Small intestine (tissue), 7 donors: ENCODE measurements around the gene COPG2. TPM values are rescaled to one million over a fixed set of nuclear protein-coding genes. Genes with fewer than 3 reads are reported as not detected.
"Not testable (repeated sequence)": the region's sequence is repeated elsewhere in the genome, so short reads cannot be mapped to it uniquely, and the experiment has no call there.

ENCODE experiments used
- DNase-seq, 2 donors: peaks; one replicate each; pipeline versions ENCODE4 v3.0.0 to v3.0.0-alpha.2; 2013
- FAIRE-seq: peaks from 2 replicates; lab custom pipeline; 2012; peaks lifted over from hg19 to GRCh38; lab: Jason Lieb, UNC
- H3K27ac ChIP-seq, 3 donors: one replicate each; pipeline ENCODE4 v1.5.1; 2013; ENCODE audit warnings: low read length in 2 of 3, mild to moderate bottlenecking in 2 of 3, control low read depth in 1 of 3, inconsistent platforms in 1 of 3, low read depth in 1 of 3, moderate library complexity in 1 of 3
- H3K27me3 ChIP-seq, 3 donors: one replicate each; pipeline ENCODE4 v1.6.1; 2013; ENCODE audit warnings: low read length in 3 of 3, inconsistent platforms in 1 of 3; ENCODE audit not compliant: control insufficient read depth in 3 of 3, insufficient read depth in 3 of 3
- H3K36me3 ChIP-seq, 3 donors: one replicate each; pipeline ENCODE4 v1.6.1; 2013; ENCODE audit warnings: low read length in 3 of 3, inconsistent platforms in 1 of 3, low read depth in 1 of 3, mild to moderate bottlenecking in 1 of 3, moderate library complexity in 1 of 3; ENCODE audit not compliant: control insufficient read depth in 3 of 3, insufficient read depth in 2 of 3
- H3K4me1 ChIP-seq, 3 donors: one replicate each; pipeline ENCODE4 v1.6.1; 2013; ENCODE audit warnings: low read length in 2 of 3, inconsistent platforms in 1 of 3, low read depth in 1 of 3, mild to moderate bottlenecking in 1 of 3, moderate library complexity in 1 of 3; ENCODE audit not compliant: control insufficient read depth in 3 of 3, insufficient read depth in 2 of 3
- H3K4me3 ChIP-seq, 3 donors: one replicate each; pipeline ENCODE4 v1.5.1; 2013; ENCODE audit warnings: low read length in 3 of 3, control low read depth in 1 of 3, inconsistent platforms in 1 of 3, low read depth in 1 of 3, mild to moderate bottlenecking in 1 of 3, moderate library complexity in 1 of 3
- H3K9me3 ChIP-seq, 2 donors: one replicate each; pipeline ENCODE4 v1.6.1; 2013; ENCODE audit warnings: low read depth in 1 of 2, low read length in 1 of 2; ENCODE audit not compliant: control insufficient read depth in 2 of 2, insufficient read depth in 1 of 2
- WGBS, 3 donors: extraction: QIAGEN DNeasy Blood & Tissue Kit; methylation state at CpG; one replicate each; pipeline ENCODE4 v1.1.7; 2013; 5-methylcytosine and 5-hydroxymethylcytosine counted together
- polyA plus RNA-seq, 4 donors: library from polyadenylated mRNA; stranded (reverse) in 3 of 4; unstranded in 1 of 4; fragments of 200-250 nt in 3 of 4; fragments of 120-200 nt in 1 of 4; gene quantifications; one replicate each; pipeline versions ENCODE4 v1.2.1 to v1.2.3, GENCODE V29; 2013
- donor health status: healthy with polysubstance abuse.
- donor health status: control.
- donor health status: control.
- donor health status: Bipolar disorder and iron deficiency.
- donor health status: healthy.

Gene COPG2
- polyA plus RNA-seq, 4 donors = 5.1 to 17.8 (median 10.7) TPM

DNA sequence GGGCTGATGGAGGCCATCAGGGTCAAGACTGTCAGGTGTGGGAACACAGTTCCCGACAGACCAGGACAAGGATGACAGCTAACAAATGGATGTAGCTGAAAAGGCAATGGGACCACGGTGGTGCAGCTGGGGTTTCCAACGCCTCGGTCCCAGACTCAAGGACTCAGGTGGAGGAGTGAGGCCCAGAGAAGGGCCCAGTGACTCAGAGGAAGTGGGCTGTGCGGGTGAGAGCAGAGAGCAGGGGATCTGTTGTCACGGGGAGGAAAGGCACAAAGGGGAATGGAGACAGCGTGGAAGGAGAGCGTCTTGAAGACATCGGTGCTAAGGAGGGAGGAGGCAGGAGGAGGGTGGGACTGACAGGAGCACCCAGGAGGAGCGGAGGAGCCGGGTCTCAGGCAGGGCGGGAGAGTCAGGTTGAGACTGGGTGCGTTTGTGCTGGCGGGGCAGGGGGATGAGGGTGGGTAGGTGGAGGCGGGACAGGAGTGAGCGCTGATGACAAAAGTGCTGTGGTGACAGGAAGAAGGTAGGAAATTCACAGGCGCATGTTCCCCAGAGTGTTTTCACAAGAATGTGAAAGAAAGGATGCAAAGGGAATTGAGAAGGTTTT lies 144.9 kb downstream of the COPG2 start:
- FAIRE-seq, H3K27ac ChIP-seq, H3K4me1 ChIP-seq, H3K9me3 ChIP-seq, DNase-seq, H3K4me3 ChIP-seq, H3K27me3 ChIP-seq: not testable (repeated sequence)
- WGBS, 3 donors = 88 to 91% (median 90%) methylated on average over 16 to 17 of the region's 17 CpGs
- H3K36me3 ChIP-seq = peaks cover 2 to 29% (median 2%) of the 10 kb centered on the region in 3 donors

DNA sequence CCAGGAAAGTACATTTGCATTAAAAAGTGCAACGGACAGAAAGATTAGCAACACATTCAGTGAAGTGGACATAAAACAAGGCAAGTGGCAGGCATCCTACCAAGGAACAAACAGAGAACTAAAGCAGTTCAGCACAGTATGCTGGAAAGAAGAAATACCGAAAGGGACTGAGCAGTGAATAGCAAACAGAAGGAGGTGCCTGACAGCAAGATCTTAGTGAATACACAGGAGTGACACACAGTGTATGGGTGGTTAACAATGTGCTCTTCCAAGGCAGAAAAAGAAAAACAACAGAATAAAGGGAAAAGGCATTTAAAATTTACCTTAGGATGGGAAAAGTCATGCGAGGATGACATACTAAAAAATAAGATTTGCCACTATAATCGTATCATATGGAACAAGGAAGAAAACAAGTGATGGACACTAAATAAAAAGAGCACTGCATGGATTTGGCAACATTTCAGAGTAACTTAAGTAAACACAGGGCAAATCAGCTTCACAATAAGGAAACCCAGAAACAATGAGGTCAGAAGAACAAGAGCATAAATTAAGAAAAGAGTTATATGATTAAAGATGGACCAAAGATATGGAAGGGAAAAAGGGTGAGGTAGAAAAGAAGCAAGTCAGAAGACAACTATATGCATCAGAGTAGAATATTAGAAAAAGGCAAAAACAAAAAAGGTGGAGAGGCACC lies 147.1 kb downstream of the COPG2 start:
- Histone ChIP-seq H3K27ac (no peak overlapping the region), H3K4me3 (no peak overlapping the region), H3K9me3 (no peaks in the 10 kb centered on the region), H3K36me3 (peaks cover 2 to 28% (median 2%) of the 10 kb centered on the region in 3 donors), H3K4me1 (no peaks in the 10 kb centered on the region), H3K27me3 (no peaks in the 10 kb centered on the region)
- FAIRE-seq (no peak), DNase-seq (no peak)
- 71 to 85% (median 78%) methylated on average over 4 of the region's 4 CpGs for WGBS, 3 donors

DNA sequence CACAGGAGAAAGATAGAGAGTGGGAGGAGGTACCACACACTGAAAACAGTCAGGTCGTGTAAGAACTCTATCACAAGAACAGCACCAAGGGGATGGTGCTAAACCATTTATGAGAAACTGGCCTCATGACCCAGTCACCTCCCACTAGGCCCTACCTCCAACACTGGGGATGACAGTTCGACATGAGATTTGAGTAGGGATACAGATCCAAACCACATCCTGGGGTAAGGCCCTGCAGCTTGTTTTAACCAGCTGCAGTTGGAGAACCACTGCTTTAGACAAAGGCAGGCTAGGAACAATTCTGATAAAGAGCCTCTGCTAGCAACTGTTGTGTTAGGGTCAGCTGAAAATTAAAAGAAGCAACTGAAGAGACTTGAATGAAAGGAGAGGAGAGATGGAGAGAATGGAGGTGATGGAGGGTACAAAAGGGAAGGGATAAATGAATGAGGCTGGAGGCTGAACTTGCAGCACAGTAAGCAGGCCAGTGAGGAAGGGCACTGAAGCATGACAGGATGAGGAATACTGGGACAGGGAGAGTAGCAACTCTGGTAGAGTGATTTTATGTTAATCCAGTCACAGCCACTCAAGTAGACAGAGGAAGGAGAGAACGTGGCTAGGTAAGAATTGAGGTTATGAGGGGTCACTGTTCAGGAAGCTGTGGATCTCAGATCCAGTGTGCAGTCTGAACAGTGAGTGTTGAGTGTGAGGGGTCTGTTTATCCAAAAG lies 153.1 kb downstream of the COPG2 start:
- H3K4me3 ChIP-seq = no peak overlapping the region
- DNase-seq = no peak
- H3K9me3 ChIP-seq = no peaks in the 10 kb centered on the region
- FAIRE-seq = no peak
- H3K4me1 ChIP-seq = no peaks in the 10 kb centered on the region
- no peaks in the 10 kb centered on the region for H3K27me3 ChIP-seq
- no peak overlapping the region for H3K27ac ChIP-seq
- WGBS, 3 donors = 77 to 90% (median 85%) methylated on average over 3 of the region's 3 CpGs
- peaks cover 0 to 12% (median 2%) of the 10 kb centered on the region in 3 donors for H3K36me3 ChIP-seq

DNA sequence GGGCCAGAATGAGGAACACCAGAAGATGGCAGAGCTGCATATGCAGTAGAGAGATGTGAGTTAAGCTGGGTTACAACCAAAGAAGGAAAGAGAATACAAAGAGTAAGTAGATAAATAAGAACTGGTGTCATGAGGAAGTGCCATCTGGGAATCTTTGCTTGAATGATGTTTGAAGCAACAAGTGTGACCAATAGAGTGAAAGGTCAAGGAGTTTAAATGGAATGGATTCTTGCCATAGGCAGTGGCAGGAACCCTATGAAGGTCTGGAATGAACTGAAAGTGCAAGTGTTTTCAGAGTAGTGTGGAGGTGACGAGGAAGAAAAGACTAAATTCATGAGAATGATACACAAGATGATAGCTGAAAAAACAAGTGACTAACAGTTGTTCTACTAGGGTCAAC lies 155.1 kb downstream of the COPG2 start:
- DNase-seq (no peak), FAIRE-seq (no peak)
- Histone ChIP-seq H3K4me3 (no peak overlapping the region), H3K9me3 (no peaks in the 10 kb centered on the region), H3K36me3 (peaks cover 0 to 13% (median 2%) of the 10 kb centered on the region in 3 donors), H3K4me1 (no peaks in the 10 kb centered on the region), H3K27ac (no peak overlapping the region), H3K27me3 (no peaks in the 10 kb centered on the region)
- 91 to 100% (median 91%) methylated on average over 1 of the region's 1 CpG for WGBS, 3 donors

DNA sequence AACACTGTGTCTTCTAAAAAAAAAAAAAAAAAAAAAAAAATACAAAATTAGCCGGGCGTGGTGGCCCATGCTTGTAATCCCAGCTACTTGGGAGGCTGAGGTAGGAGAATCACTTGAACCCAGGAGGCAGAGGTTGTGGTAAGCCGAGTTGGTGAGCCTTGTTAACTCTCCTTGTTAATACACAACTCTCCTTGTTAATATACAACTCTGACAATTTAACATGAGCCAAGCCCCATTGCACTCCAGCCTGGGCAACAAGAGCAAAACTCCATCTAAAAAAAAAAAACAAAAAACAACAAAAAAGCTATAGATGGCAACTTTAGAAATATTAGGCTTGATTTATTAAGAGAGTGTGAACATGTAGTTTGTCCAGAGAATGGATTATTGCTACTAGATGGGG lies 156.5 kb downstream of the COPG2 start:
- H3K4me3 ChIP-seq, FAIRE-seq, H3K27ac ChIP-seq, H3K27me3 ChIP-seq, H3K9me3 ChIP-seq, DNase-seq, H3K4me1 ChIP-seq: not testable (repeated sequence)
- WGBS, 3 donors = 9 to 82% (median 78%) methylated on average over 1 to 3 of the region's 3 CpGs
- H3K36me3 ChIP-seq = peaks cover 0 to 16% (median 2%) of the 10 kb centered on the region in 3 donors

DNA sequence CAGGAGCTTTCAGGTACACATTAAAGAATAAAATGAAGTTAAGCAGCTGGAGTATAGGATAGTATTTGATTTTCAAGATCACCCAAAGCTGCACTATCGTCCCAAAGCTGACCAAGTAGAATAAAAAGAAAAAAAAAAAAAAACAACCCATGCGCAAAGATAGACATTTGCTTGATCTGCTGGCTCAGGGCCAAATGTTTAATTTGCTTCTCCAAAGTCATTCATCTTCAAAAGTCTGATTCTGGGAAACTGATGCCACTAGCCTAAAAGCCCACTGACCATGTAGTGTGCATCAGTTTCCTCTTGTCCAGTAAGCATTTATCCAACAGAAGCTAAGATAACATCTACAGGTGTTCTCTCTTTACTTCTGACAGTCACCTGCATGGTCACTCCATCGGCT lies 162.2 kb downstream of the COPG2 start:
- no peak overlapping the region for H3K27ac ChIP-seq
- H3K36me3 ChIP-seq = peaks cover 4 to 20% (median 6%) of the 10 kb centered on the region in 3 donors
- H3K27me3 ChIP-seq = no peaks in the 10 kb centered on the region
- 95 to 100% (median 98%) methylated on average over 3 of the region's 3 CpGs for WGBS, 3 donors
- H3K4me3 ChIP-seq = no peak overlapping the region
- no peaks in the 10 kb centered on the region for H3K4me1 ChIP-seq
- H3K9me3 ChIP-seq = no peaks in the 10 kb centered on the region
- FAIRE-seq = no peak
- DNase-seq = no peak

DNA sequence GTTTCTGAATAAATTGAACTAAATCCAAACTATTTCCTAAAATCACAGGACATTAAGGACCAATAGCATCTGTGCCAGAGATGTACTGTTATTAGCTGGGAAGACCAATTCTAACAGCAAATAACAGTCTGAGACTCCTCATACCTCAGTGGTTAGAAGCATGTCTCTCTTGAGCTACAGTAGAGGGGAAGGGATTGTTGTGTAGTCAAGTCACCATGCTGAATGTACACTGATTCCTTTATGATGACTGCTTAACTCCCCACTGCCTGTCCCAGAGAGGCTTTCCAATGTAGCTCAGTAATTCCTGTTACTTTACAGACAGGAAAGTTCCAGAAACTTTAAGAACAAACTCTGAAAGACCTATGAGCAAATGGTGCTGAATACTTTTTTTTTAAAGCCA lies 162.8 kb downstream of the COPG2 start:
- H3K27me3 ChIP-seq = no peaks in the 10 kb centered on the region
- H3K36me3 ChIP-seq = peaks cover 4 to 20% (median 6%) of the 10 kb centered on the region in 3 donors
- FAIRE-seq (no peak), DNase-seq (no peak)
- no peaks in the 10 kb centered on the region for H3K4me1 ChIP-seq
- H3K9me3 ChIP-seq = no peaks in the 10 kb centered on the region
- no peak overlapping the region for H3K4me3 ChIP-seq
- H3K27ac ChIP-seq = no peak overlapping the region

DNA sequence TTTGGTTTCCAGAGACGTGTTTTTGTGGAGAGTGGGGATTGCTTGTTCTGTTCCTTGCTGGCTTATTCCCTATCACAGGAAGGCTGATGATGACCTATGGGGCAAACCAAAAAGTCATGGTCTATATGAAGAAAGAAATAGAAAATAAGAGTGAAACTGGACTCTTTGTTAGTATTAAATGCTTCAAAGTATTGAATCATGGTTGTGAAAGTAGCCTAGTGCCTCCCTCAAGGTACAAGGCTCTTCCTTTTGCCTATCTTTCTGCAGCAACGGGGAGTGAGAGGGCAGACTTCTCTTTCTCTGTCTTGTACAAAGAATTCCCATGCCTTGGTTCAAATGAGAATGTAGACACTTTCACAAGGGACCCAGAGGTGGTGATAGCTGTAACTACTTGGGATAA lies 167.6 kb downstream of the COPG2 start:
- no peak for DNase-seq
- H3K9me3 ChIP-seq = no peaks in the 10 kb centered on the region
- H3K27ac ChIP-seq = no peak overlapping the region
- peaks cover 2 to 32% (median 9%) of the 10 kb centered on the region in 3 donors for H3K36me3 ChIP-seq
- no peaks in the 10 kb centered on the region for H3K27me3 ChIP-seq
- no peak for FAIRE-seq
- no peak overlapping the region for H3K4me3 ChIP-seq
- H3K4me1 ChIP-seq = no peaks in the 10 kb centered on the region
- WGBS, 3 donors = 71 to 85% (median 83%) methylated on average over 2 of the region's 2 CpGs
